OCI-LY3 (cell line): ENCODE results near the gene TMEM229A.

Experiments
- EZH2phosphoT487 ChIP-seq: fragments of 200-600 bp; shearing (Covaris generic); IDR thresholded peaks from 2 replicates; pipeline ENCODE4 v1.6.1; 2018; ENCODE audit warnings: antibody characterized with exemption, mixed run types, low read depth
- TF ChIP-seq, protein P1 (sequence below): fragments of 200-600, 300-600 bp; sonication (generic); IDR thresholded peaks from 2 replicates; pipeline ENCODE4 v1.5.1; 2014; ENCODE audit warnings: antibody characterized with exemption, low read length, low read depth

DNA sequence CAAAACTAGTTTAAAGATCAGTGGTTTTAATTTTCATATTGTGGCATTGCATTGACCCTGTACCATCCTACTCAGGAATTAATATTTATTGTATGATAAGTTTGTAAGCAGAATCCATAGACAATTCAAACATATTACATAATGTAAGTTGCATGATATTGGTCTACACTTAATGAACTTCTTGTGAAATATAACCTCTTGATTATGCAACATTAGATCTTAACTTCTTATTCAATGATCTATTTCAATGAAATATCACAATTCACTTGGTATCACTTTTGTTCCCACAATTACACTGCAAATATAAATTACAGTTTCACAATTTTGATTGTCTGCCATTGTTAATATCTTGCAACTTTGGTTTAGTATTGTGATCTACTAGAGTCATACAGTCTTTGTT, 44.0 kb upstream of the TMEM229A start:
- TF ChIP-seq, protein P1, sequence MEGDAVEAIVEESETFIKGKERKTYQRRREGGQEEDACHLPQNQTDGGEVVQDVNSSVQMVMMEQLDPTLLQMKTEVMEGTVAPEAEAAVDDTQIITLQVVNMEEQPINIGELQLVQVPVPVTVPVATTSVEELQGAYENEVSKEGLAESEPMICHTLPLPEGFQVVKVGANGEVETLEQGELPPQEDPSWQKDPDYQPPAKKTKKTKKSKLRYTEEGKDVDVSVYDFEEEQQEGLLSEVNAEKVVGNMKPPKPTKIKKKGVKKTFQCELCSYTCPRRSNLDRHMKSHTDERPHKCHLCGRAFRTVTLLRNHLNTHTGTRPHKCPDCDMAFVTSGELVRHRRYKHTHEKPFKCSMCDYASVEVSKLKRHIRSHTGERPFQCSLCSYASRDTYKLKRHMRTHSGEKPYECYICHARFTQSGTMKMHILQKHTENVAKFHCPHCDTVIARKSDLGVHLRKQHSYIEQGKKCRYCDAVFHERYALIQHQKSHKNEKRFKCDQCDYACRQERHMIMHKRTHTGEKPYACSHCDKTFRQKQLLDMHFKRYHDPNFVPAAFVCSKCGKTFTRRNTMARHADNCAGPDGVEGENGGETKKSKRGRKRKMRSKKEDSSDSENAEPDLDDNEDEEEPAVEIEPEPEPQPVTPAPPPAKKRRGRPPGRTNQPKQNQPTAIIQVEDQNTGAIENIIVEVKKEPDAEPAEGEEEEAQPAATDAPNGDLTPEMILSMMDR: no peak
- no peak for TF ChIP-seq EZH2phosphoT487
